K562 (cell line): ENCODE data around the gene SIT1. TPM values are rescaled to one million over a fixed set of nuclear protein-coding genes. Genes with fewer than 3 reads are reported as not detected.

Experiments
- polyA plus RNA-seq, 8 experiments: library from polyadenylated mRNA; depleted of rRNA in 4 of 8; stranded (reverse) in 5 of 8; unstranded in 3 of 8; fragments of >200 nt; fragmentation: Nextera tagmentation in 2 of 8; fragmentation: Illumina TruSeq in 1 of 8; extraction: Ambion mirVana in 2 of 8; extraction: Trizol in 1 of 8; gene quantifications; 2 replicates each; pipeline versions ENCODE4 v1.2.1 to v1.2.3, GENCODE V29; 2011 to 2014; ENCODE audit warnings: inconsistent platforms in 1 of 8, missing spikeins in 1 of 8
- total RNA-seq, 7 experiments: library from RNA; depleted of rRNA in 6 of 7; stranded (reverse); fragments of >200 nt in 6 of 7; fragmentation: Illumina TruSeq in 2 of 7; extraction: Trizol in 2 of 7; gene quantifications; 2 replicates each; pipeline versions ENCODE4 v1.2.1 to v1.2.3, GENCODE V29; 2011 to 2021; ENCODE audit warnings: low replicate concordance in 1 of 7
- TF ChIP-seq, protein P1 (sequence below), 2 experiments: fragments of 450-650 bp; IDR thresholded peaks; 2 replicates each; pipeline ENCODE4 v1.6.1; 2016; ENCODE audit warnings: mild to moderate bottlenecking in 2 of 2, borderline replicate concordance in 1 of 2, low read depth in 1 of 2, moderate library complexity in 1 of 2

The SIT1 gene
- total and polyA plus RNA-seq, 9 of the 15 experiments (the other 6 are each of a cell fraction or from before 2014, with no cell fraction given) = not detected

DNA sequence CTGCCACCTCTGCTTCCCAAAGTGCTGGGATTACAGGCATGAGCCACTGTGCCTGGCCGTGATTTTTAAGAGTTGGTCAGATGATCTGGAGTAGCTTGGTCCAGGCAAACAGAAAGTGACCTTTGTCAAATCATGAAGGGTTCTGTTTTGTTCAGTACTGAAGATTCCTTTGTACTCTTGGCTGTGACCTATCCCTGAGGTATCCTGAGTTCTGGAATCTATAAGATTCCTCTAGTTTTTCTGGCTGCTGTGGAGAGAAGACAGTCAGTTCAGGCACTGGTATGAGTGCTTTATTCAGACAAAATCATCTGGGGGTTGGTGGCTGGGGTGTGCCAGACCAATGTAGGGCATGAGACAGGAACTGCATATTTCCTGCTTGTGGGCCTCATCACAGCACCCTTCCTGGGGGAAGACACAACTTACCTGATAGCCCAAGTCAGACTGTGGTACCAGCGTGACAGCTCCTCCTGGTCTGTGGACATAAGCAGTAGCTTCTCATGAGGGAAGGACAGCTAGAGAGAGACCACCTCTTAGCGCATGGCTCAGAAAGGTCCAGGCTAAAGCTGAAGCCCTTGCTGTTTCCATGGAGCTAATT, 11.1 kb upstream of the SIT1 start (continued):
- TF ChIP-seq, protein P1, sequence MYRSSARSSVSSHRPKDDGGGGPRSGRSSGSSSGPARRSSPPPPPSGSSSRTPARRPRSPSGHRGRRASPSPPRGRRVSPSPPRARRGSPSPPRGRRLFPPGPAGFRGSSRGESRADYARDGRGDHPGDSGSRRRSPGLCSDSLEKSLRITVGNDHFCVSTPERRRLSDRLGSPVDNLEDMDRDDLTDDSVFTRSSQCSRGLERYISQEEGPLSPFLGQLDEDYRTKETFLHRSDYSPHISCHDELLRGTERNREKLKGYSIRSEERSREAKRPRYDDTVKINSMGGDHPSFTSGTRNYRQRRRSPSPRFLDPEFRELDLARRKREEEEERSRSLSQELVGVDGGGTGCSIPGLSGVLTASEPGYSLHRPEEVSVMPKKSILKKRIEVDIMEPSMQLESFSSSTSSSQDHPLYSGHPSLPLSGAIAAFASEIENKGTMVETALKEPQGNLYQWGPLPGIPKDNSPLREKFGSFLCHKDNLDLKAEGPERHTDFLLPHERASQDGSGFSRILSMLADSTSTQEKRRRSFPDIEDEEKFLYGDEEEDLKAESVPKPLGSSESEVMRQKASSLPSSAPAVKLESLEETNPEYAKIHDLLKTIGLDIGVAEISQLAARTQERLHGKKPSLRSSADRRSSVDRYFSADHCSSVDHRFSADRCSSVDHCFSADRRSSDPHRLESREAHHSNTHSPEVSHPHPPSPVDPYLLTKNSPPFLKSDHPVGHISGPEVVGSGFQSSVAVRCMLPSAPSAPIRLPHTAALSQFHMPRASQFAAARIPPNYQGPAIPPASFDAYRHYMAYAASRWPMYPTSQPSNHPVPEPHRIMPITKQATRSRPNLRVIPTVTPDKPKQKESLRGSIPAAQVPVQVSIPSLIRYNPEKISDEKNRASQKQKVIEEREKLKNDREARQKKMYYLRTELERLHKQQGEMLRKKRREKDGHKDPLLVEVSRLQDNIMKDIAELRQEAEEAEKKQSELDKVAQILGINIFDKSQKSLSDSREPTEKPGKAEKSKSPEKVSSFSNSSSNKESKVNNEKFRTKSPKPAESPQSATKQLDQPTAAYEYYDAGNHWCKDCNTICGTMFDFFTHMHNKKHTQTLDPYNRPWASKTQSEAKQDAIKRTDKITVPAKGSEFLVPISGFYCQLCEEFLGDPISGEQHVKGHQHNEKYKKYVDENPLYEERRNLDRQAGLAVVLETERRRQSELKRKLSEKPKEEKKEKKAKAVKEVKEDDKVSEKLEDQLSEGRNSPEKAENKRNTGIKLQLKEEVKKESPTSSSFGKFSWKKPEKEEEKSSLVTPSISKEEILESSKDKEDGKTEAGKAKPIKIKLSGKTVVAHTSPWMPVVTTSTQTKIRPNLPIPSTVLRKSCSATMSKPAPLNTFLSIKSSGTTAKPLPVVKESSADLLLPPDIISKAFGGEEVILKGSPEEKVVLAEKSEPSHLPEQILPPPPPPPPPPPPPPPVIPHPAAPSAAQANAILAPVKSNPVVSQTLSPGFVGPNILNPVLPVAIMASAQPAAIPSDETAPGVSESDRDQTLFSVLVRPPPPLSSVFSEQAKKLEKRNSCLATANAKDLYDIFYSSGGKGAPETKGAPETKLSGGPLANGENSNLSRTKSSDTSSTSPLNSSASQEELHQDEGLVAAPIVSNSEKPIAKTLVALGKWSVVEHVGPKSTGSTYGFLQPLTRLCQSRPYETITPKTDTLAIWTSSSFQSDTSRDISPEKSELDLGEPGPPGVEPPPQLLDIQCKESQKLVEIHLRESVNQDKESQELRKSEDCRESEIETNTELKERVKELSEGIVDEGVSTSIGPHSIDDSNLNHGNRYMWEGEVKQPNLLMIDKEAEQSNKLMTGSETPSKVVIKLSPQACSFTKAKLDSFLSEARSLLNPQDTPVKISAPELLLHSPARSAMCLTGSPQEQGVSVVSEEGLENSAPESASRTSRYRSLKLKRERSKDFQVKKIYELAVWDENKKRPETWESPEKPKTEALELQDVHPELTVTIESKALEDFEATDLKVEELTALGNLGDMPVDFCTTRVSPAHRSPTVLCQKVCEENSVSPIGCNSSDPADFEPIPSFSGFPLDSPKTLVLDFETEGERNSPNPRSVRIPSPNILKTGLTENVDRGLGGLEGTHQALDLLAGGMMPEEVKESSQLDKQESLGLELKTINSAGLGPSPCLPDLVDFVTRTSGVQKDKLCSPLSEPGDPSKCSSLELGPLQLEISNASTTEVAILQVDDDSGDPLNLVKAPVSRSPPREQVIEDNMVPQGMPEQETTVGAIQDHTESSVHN (IDR thresholded peaks at IDR 0.05; ENCODE audit: borderline replicate concordance in 1 of 2, low read depth in 1 of 2) = no peak
